Neural progenitor cell (in vitro differentiated cells): Measurements from ENCODE around the gene PHACTR1. TPM values are rescaled to one million over a fixed set of nuclear protein-coding genes. Genes with fewer than 3 reads are reported as not detected.

Experiments used
- DNase-seq: peaks from one replicate; pipeline ENCODE4 v3.0.0-alpha.2; 2016; ENCODE audit warnings: low spot score
- H2AFZ ChIP-seq: fragments of 200-600 bp; sonication (generic); replicated peaks from 2 replicates; pipeline ENCODE4 v1.6.1; 2016; ENCODE audit warnings: antibody characterized with exemption
- H3F3A ChIP-seq: fragments of 200-600 bp; sonication (generic); 2 replicates; pipeline ENCODE4 v1.6.1; 2016; ENCODE audit warnings: antibody characterized with exemption, low read depth
- H3K27ac ChIP-seq: fragments of 200-600 bp; sonication (generic); 2 replicates; pipeline ENCODE4 v1.5.1; 2016; ENCODE audit warnings: mild to moderate bottlenecking
- H3K27me3 ChIP-seq: fragments of 200-600 bp; sonication (generic); 2 replicates; pipeline ENCODE4 v1.6.1; 2016; ENCODE audit warnings: mild to moderate bottlenecking, moderate library complexity
- H3K36me3 ChIP-seq: fragments of 200-600 bp; sonication (generic); 2 replicates; pipeline ENCODE4 v1.5.1; 2016
- H3K4me1 ChIP-seq: fragments of 200-600 bp; sonication (generic); 2 replicates; pipeline ENCODE4 v1.6.1; 2016; ENCODE audit warnings: mixed run types
- H3K4me2 ChIP-seq: fragments of 200-600 bp; sonication (generic); 2 replicates; pipeline ENCODE4 v1.6.1; 2016
- H3K4me3 ChIP-seq: fragments of 200-600 bp; sonication (generic); 2 replicates; pipeline ENCODE4 v1.5.1; 2016
- H3K79me2 ChIP-seq: fragments of 200-600 bp; sonication (generic); 2 replicates; pipeline ENCODE4 v1.6.1; 2016; ENCODE audit warnings: low read depth
- H3K9ac ChIP-seq: fragments of 200-600 bp; sonication (generic); 2 replicates; pipeline ENCODE4 v1.6.1; 2016
- H3K9me3 ChIP-seq: fragments of 200-600 bp; sonication (generic); 2 replicates; pipeline ENCODE4 v1.5.1; 2016; ENCODE audit warnings: low read depth
- H4K20me1 ChIP-seq: fragments of 200-600 bp; sonication (generic); 2 replicates; pipeline ENCODE4 v1.6.1; 2016; ENCODE audit warnings: low read depth
- H3K27ac Mint-ChIP-seq: 3 replicates; pipeline ENCODE4 v1.8.0; 2021; ENCODE audit warnings: mixed read lengths
- H3K27me3 Mint-ChIP-seq: 2 replicates; pipeline ENCODE4 v1.8.0; 2022; ENCODE audit warnings: low read depth, mild to moderate bottlenecking, inconsistent platforms, moderate library complexity, mixed read lengths; ENCODE audit not compliant: insufficient read depth
- H3K36me3 Mint-ChIP-seq: 3 replicates; pipeline ENCODE4 v1.8.0; 2021; ENCODE audit warnings: mixed read lengths
- H3K4me1 Mint-ChIP-seq: 3 replicates; pipeline ENCODE4 v1.8.0; 2021; ENCODE audit warnings: mixed read lengths
- H3K4me3 Mint-ChIP-seq: 3 replicates; pipeline ENCODE4 v1.8.0; 2021; ENCODE audit warnings: mild to moderate bottlenecking, moderate library complexity, mixed read lengths
- H3K9me3 Mint-ChIP-seq: 3 replicates; pipeline ENCODE4 v1.8.0; 2020; ENCODE audit warnings: mixed read lengths
- CTCF ChIP-seq: fragments of 200-600 bp; sonication (generic); IDR thresholded peaks from 2 replicates; pipeline ENCODE4 v1.5.1; 2017; ENCODE audit warnings: antibody characterized with exemption, mild to moderate bottlenecking
- EZH2 ChIP-seq: fragments of 200-600 bp; sonication (generic); IDR thresholded peaks from 2 replicates; pipeline ENCODE4 v1.6.1; 2017; ENCODE audit warnings: antibody characterized with exemption, mild to moderate bottlenecking, moderate library complexity
- EZH2phosphoT487 ChIP-seq: fragments of 200-600 bp; sonication (generic); IDR thresholded peaks from 2 replicates; pipeline ENCODE4 v1.6.1; 2017; ENCODE audit warnings: antibody characterized with exemption
- total RNA-seq: library from RNA; depleted of rRNA; stranded (reverse); fragments of >200 nt; gene quantifications from 2 replicates; pipeline ENCODE4 v1.2.3, GENCODE V29; 2015; ENCODE audit warnings: low replicate concordance

PHACTR1 gene
- total RNA-seq, 1 donor from 2014 or later, result 2.4 TPM

- H3K79me2 ChIP-seq, result no peaks in the 10 kb centered on the region
- H3F3A ChIP-seq, result no peaks in the 10 kb centered on the region
- peaks cover 4% of the 10 kb centered on the region for H3K4me1 Mint-ChIP-seq
- peaks cover 9% of the 10 kb centered on the region for H3K27me3 ChIP-seq
- no peak overlapping the region for H3K4me3 ChIP-seq
- H4K20me1 ChIP-seq, result no peaks in the 10 kb centered on the region
- DNase-seq, result no peak
- H3K4me1 ChIP-seq, result peaks cover 5% of the 10 kb centered on the region
- no peaks in the 10 kb centered on the region for H3K9me3 Mint-ChIP-seq
- no peak overlapping the region for H2AFZ ChIP-seq
- H3K9me3 ChIP-seq, result no peaks in the 10 kb centered on the region
- H3K36me3 Mint-ChIP-seq, result no peaks in the 10 kb centered on the region
- no peak overlapping the region for H3K27ac ChIP-seq
- no peak overlapping the region for H3K27ac Mint-ChIP-seq
- H3K27me3 Mint-ChIP-seq, result peaks cover 5% of the 10 kb centered on the region
- no peaks in the 10 kb centered on the region for H3K36me3 ChIP-seq
- no peak overlapping the region for H3K4me3 Mint-ChIP-seq
- TF ChIP-seq EZH2phosphoT487, result no peak
- no peak for TF ChIP-seq CTCF
- no peak for TF ChIP-seq EZH2
- H3K9ac ChIP-seq, result no peak overlapping the region
- H3K4me2 ChIP-seq, result no peak overlapping the region
These were observed 289.4 kb downstream of the PHACTR1 start for GRCh38 chr6:13005994-13006393.

GRCh38 chr6:13006578-13007300 lies 290.2 kb downstream of the PHACTR1 start:
- no peaks in the 10 kb centered on the region for H3K36me3 Mint-ChIP-seq
- no peak for DNase-seq
- Histone ChIP-seq H3K27me3 (peaks cover 16% of the 10 kb centered on the region), H3K4me1 (peaks cover 5% of the 10 kb centered on the region), H3F3A (no peaks in the 10 kb centered on the region), H4K20me1 (peaks cover 4% of the 10 kb centered on the region), H3K79me2 (no peaks in the 10 kb centered on the region), H3K9ac (no peak overlapping the region), H2AFZ (no peak overlapping the region), H3K9me3 (no peaks in the 10 kb centered on the region), H3K4me3 (no peak overlapping the region), H3K36me3 (no peaks in the 10 kb centered on the region), H3K27ac (no peak overlapping the region), H3K4me2 (no peak overlapping the region)
- peaks cover 5% of the 10 kb centered on the region for H3K27me3 Mint-ChIP-seq
- H3K27ac Mint-ChIP-seq, result no peak overlapping the region
- H3K4me3 Mint-ChIP-seq, result no peak overlapping the region
- H3K9me3 Mint-ChIP-seq, result no peaks in the 10 kb centered on the region
- peaks cover 4% of the 10 kb centered on the region for H3K4me1 Mint-ChIP-seq
- no peak for TF ChIP-seq EZH2phosphoT487
- TF ChIP-seq CTCF, result no peak

GRCh38 chr6:13007744-13008143 lies 291.2 kb downstream of the PHACTR1 start:
- Mint-ChIP-seq H3K9me3 (no peaks in the 10 kb centered on the region), H3K27ac (no peak overlapping the region), H3K4me3 (no peak overlapping the region), H3K4me1 (peaks cover 6% of the 10 kb centered on the region), H3K27me3 (peaks cover 15% of the 10 kb centered on the region), H3K36me3 (no peaks in the 10 kb centered on the region)
- Histone ChIP-seq H3F3A (no peaks in the 10 kb centered on the region), H3K27me3 (peaks cover 27% of the 10 kb centered on the region), H3K4me1 (peaks cover 8% of the 10 kb centered on the region), H3K36me3 (no peaks in the 10 kb centered on the region), H3K79me2 (no peaks in the 10 kb centered on the region), H3K9me3 (no peaks in the 10 kb centered on the region), H4K20me1 (peaks cover 14% of the 10 kb centered on the region), H3K4me3 (no peak overlapping the region), H2AFZ (no peak overlapping the region), H3K9ac (no peak overlapping the region), H3K27ac (no peak overlapping the region), H3K4me2 (no peak overlapping the region)
- TF ChIP-seq CTCF (no peak), EZH2 (no peak), EZH2phosphoT487 (no peak)
- no peak for DNase-seq
